UCSD-AML1 (cell line): ENCODE results near the gene SLC25A4.
"Not testable (repeated sequence)": the region's sequence is repeated elsewhere in the genome, so short reads cannot be mapped to it uniquely, and the experiment has no call there.

Source experiments
- DNase-seq: peaks from one replicate; lab custom pipeline; 2025; ENCODE audit not compliant: unreplicated experiment; lab: John Stamatoyannopoulos, UW

Gene SLC25A4

GRCh38 chr4:185142912-185143600 is at the start of gene SLC25A4:
Gene SLC25A4 (plus strand): TSS chr4:185143266. CDS start chr4:185143373, 107 bp downstream.
- peak; percentile 75 for DNase-seq

- no peak for DNase-seq
Observed at GRCh38 chr4:185093603-185094002, 49.5 kb upstream of the SLC25A4 start.

- no peak for DNase-seq
Observed at GRCh38 chr4:185096032-185096653, 46.9 kb upstream of the SLC25A4 start.

GRCh38 chr4:185098474-185098873 is 44.6 kb upstream of the SLC25A4 start:
- no peak for DNase-seq

GRCh38 chr4:185099024-185099682 is 43.9 kb upstream of the SLC25A4 start:
- no peak for DNase-seq

- no peak for DNase-seq
Observed at GRCh38 chr4:185099940-185100339, 43.1 kb upstream of the SLC25A4 start.

GRCh38 chr4:185100423-185100822 is 42.6 kb upstream of the SLC25A4 start:
- DNase-seq, result no peak

GRCh38 chr4:185101354-185101890 is 41.6 kb upstream of the SLC25A4 start:
- DNase-seq, result no peak

- no peak for DNase-seq
Observed at GRCh38 chr4:185104733-185105132, 38.3 kb upstream of the SLC25A4 start.

- DNase-seq, result no peak
Observed at GRCh38 chr4:185106353-185106752, 36.7 kb upstream of the SLC25A4 start.

- not testable (repeated sequence) for DNase-seq
Observed at GRCh38 chr4:185107574-185107973, 35.5 kb upstream of the SLC25A4 start.

- DNase-seq, result no peak
Observed at GRCh38 chr4:185108185-185108584, 34.9 kb upstream of the SLC25A4 start.

GRCh38 chr4:185108669-185109068 is 34.4 kb upstream of the SLC25A4 start:
- no peak for DNase-seq

- no peak for DNase-seq
Observed at GRCh38 chr4:185109736-185110135, 33.3 kb upstream of the SLC25A4 start.

GRCh38 chr4:185110375-185110823 is 32.7 kb upstream of the SLC25A4 start:
- no peak for DNase-seq

GRCh38 chr4:185112104-185112503 is 31.0 kb upstream of the SLC25A4 start:
- no peak for DNase-seq

GRCh38 chr4:185113340-185113739 is 29.7 kb upstream of the SLC25A4 start:
- no peak for DNase-seq

GRCh38 chr4:185115827-185116232 is 27.2 kb upstream of the SLC25A4 start:
- DNase-seq, result no peak

- no peak for DNase-seq
Observed at GRCh38 chr4:185117300-185117934, 25.6 kb upstream of the SLC25A4 start.

- DNase-seq, result no peak
Observed at GRCh38 chr4:185118876-185119275, 24.2 kb upstream of the SLC25A4 start.

GRCh38 chr4:185119467-185119866 is 23.6 kb upstream of the SLC25A4 start:
- not testable (repeated sequence) for DNase-seq
